HepG2 (cell line): ENCODE data around the gene COBLL1. TPM values are rescaled to one million over a fixed set of nuclear protein-coding genes. Genes with fewer than 3 reads are reported as not detected.

Experiments
- FOSL1 ChIP-seq: sonication (generic); formaldehyde crosslinking; IDR thresholded peaks from 2 replicates; pipeline ENCODE4 v1.9.0; 2021; ENCODE audit warnings: missing genetic modification reagents, borderline replicate concordance
- HBP1 ChIP-seq: IDR thresholded peaks from 2 replicates; pipeline ENCODE4 v1.6.1; 2016; ENCODE audit warnings: low read depth, control low read depth
- KAT7 ChIP-seq: IDR thresholded peaks from 2 replicates; pipeline ENCODE4 v1.6.1; 2018; ENCODE audit warnings: borderline replicate concordance, missing compliant biosample characterization
- MED1 ChIP-seq: sonication (generic); formaldehyde crosslinking; IDR thresholded peaks from 2 replicates; pipeline ENCODE4 v1.4.0; 2020; ENCODE audit warnings: missing genetic modification reagents
- NR2F2 ChIP-seq: IDR thresholded peaks from 2 replicates; pipeline ENCODE4 v1.6.1; 2012; ENCODE audit warnings: low read depth, inconsistent platforms, borderline replicate concordance
- NRL ChIP-seq: sonication (generic); formaldehyde crosslinking; IDR thresholded peaks from 2 replicates; pipeline ENCODE4 v1.5.0; 2020; ENCODE audit warnings: missing genetic modification reagents, mild to moderate bottlenecking, moderate library complexity, borderline replicate concordance
- PHF5A ChIP-seq: IDR thresholded peaks from one replicate; pipeline ENCODE4 v1.6.1; 2018; ENCODE audit warnings: low read depth, missing genetic modification reagents; ENCODE audit not compliant: unreplicated experiment
- RARA ChIP-seq: IDR thresholded peaks from 2 replicates; pipeline ENCODE4 v1.6.1; 2016; ENCODE audit warnings: missing genetic modification reagents, missing compliant biosample characterization
- REST ChIP-seq, 2 experiments: IDR thresholded peaks; 2 replicates each; pipeline ENCODE4 v1.6.1; 2011 to 2012; ENCODE audit warnings: low read length in 2 of 2, borderline replicate concordance in 1 of 2, low read depth in 1 of 2, mild to moderate bottlenecking in 1 of 2, moderate library complexity in 1 of 2
- TCF12 ChIP-seq, 2 experiments: fragments of 450-650 bp in 1 of 2; sonication (generic) in 1 of 2; formaldehyde crosslinking in 1 of 2; IDR thresholded peaks; 2 replicates each; pipeline versions ENCODE4 v1.6.1 to v1.8.0; 2017 to 2022; ENCODE audit warnings: antibody characterized with exemption in 1 of 2, mild to moderate bottlenecking in 1 of 2, missing genetic modification reagents in 1 of 2, moderate library complexity in 1 of 2
- TGIF2 ChIP-seq: IDR thresholded peaks from 2 replicates; pipeline ENCODE4 v1.6.1; 2016; ENCODE audit warnings: control low read depth, missing compliant biosample characterization
- YEATS4 ChIP-seq: sonication (generic); formaldehyde crosslinking; IDR thresholded peaks from 2 replicates; pipeline ENCODE4 v1.4.0; 2020; ENCODE audit warnings: missing genetic modification reagents, borderline replicate concordance
- ZFY ChIP-seq: sonication (generic); formaldehyde crosslinking; IDR thresholded peaks from 2 replicates; pipeline ENCODE4 v1.4.0; 2020; ENCODE audit warnings: missing genetic modification reagents
- ZNF10 ChIP-seq: sonication (generic); formaldehyde crosslinking; IDR thresholded peaks from 2 replicates; pipeline ENCODE4 v1.4.0; 2020; ENCODE audit warnings: mild to moderate bottlenecking, low read depth, missing genetic modification reagents, borderline replicate concordance
- ZNF12 ChIP-seq: sonication (generic); formaldehyde crosslinking; IDR thresholded peaks from 2 replicates; pipeline ENCODE4 v1.5.0; 2020; ENCODE audit warnings: missing genetic modification reagents
- ZNF354B ChIP-seq: sonication (generic); formaldehyde crosslinking; IDR thresholded peaks from 2 replicates; pipeline ENCODE4 v1.8.0; 2022; ENCODE audit warnings: mild to moderate bottlenecking, missing genetic modification reagents
- ZNF468 ChIP-seq: sonication (generic); formaldehyde crosslinking; IDR thresholded peaks from 2 replicates; pipeline ENCODE4 v1.8.0; 2022; ENCODE audit warnings: mild to moderate bottlenecking, moderate library complexity, missing genetic modification reagents
- ZNF543 ChIP-seq: sonication (generic); formaldehyde crosslinking; IDR thresholded peaks from 2 replicates; pipeline ENCODE4 v1.4.0; 2020; ENCODE audit warnings: mild to moderate bottlenecking, missing genetic modification reagents
- ZNF780A ChIP-seq: sonication (generic); formaldehyde crosslinking; IDR thresholded peaks from 2 replicates; pipeline ENCODE4 v1.8.0; 2022; ENCODE audit warnings: mild to moderate bottlenecking, missing genetic modification reagents, moderate library complexity
- ZNF839 ChIP-seq: sonication (generic); formaldehyde crosslinking; IDR thresholded peaks from 2 replicates; pipeline ENCODE4 v1.4.0; 2020; ENCODE audit warnings: missing genetic modification reagents, mild to moderate bottlenecking, borderline replicate concordance
- ZZZ3 ChIP-seq: sonication (generic); formaldehyde crosslinking; IDR thresholded peaks from 2 replicates; pipeline ENCODE4 v1.4.0; 2020; ENCODE audit warnings: missing genetic modification reagents, mild to moderate bottlenecking, borderline replicate concordance
- polyA plus RNA-seq, 8 experiments: library from polyadenylated mRNA; depleted of rRNA in 3 of 8; stranded (reverse) in 7 of 8; unstranded in 1 of 8; fragments of >200 nt; fragmentation: Illumina TruSeq in 4 of 8; extraction: Trizol in 4 of 8; gene quantifications; 2 replicates each; pipeline versions ENCODE4 v1.2.1 to v1.2.3, GENCODE V29; 2011 to 2016; ENCODE audit warnings: low read depth in 4 of 8, missing spikeins in 1 of 8, mixed read lengths in 1 of 8; ENCODE audit not compliant: insufficient read depth in 1 of 8
- total RNA-seq, 5 experiments: library from RNA; depleted of rRNA; stranded (reverse); fragments of >200 nt; fragmentation: Illumina TruSeq; extraction: Trizol; gene quantifications; 2 replicates each; pipeline ENCODE4 v1.2.3, GENCODE V29; 2016; ENCODE audit warnings: low read depth in 1 of 5
- TF ChIP-seq, protein P1 (sequence below): IDR thresholded peaks from 2 replicates; pipeline ENCODE4 v1.6.1; 2016; ENCODE audit warnings: low read depth, borderline replicate concordance
- TF ChIP-seq, protein P2 (sequence below): sonication (generic); formaldehyde crosslinking; conservative IDR thresholded peaks from 2 replicates; pipeline ENCODE4 v1.4.0; 2020; ENCODE audit warnings: missing genetic modification reagents
- TF ChIP-seq, protein P3 (sequence below): sonication (generic); formaldehyde crosslinking; conservative IDR thresholded peaks from 2 replicates; pipeline ENCODE4 v1.8.0; 2022; ENCODE audit warnings: low read depth, missing genetic modification reagents

The COBLL1 gene
- total and polyA plus RNA-seq, 2 of the 13 experiments (the other 11 are each of a cell fraction or from before 2014, with no cell fraction given), result 32.6 to 86.8 TPM

GRCh38 chr2:164694275-164694695 lies 147.3 kb downstream of the COBLL1 start (continued):
- TF ChIP-seq ZNF468 (CRISPR knock-in tag) (no peak), KAT7 (CRISPR knock-in tag) (no peak), NRL (no peak), ZNF780A (no peak), TCF12 (IDR thresholded peaks at IDR 0.05) (no peak), TCF12 (CRISPR knock-in tag; IDR thresholded peaks at IDR 0.05) (no peak), ZNF10 (CRISPR knock-in tag) (no peak), FOSL1 (CRISPR knock-in tag) (no peak), PHF5A (CRISPR knock-in tag) (no peak), YEATS4 (CRISPR knock-in tag) (no peak), ZFY (no peak), REST (IDR thresholded peaks at IDR 0.05; ENCODE audit: borderline replicate concordance in 1 of 2, low read depth in 1 of 2, low read length in 2 of 2) (no peak; a peak in 1 of 4 replicates), HBP1 (CRISPR knock-in tag) (no peak), MED1 (peak; percentile 71), ZZZ3 (CRISPR knock-in tag) (no peak), ZNF354B (CRISPR knock-in tag) (no peak), TGIF2 (no peak), ZNF543 (no peak), ZNF12 (CRISPR knock-in tag) (no peak), ZNF839 (CRISPR knock-in tag) (no peak), RARA (peak; percentile 74), NR2F2 (no peak)
- TF ChIP-seq, protein P1, sequence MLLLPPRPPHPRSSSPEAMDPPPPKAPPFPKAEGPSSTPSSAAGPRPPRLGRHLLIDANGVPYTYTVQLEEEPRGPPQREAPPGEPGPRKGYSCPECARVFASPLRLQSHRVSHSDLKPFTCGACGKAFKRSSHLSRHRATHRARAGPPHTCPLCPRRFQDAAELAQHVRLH (CRISPR knock-in tag), result peak; percentile 41; the same call in 1 of the 2 replicates
- TF ChIP-seq, protein P2, sequence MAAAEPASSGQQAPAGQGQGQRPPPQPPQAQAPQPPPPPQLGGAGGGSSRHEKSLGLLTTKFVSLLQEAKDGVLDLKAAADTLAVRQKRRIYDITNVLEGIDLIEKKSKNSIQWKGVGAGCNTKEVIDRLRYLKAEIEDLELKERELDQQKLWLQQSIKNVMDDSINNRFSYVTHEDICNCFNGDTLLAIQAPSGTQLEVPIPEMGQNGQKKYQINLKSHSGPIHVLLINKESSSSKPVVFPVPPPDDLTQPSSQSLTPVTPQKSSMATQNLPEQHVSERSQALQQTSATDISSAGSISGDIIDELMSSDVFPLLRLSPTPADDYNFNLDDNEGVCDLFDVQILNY (CRISPR knock-in tag), result no peak
- TF ChIP-seq, protein P3, sequence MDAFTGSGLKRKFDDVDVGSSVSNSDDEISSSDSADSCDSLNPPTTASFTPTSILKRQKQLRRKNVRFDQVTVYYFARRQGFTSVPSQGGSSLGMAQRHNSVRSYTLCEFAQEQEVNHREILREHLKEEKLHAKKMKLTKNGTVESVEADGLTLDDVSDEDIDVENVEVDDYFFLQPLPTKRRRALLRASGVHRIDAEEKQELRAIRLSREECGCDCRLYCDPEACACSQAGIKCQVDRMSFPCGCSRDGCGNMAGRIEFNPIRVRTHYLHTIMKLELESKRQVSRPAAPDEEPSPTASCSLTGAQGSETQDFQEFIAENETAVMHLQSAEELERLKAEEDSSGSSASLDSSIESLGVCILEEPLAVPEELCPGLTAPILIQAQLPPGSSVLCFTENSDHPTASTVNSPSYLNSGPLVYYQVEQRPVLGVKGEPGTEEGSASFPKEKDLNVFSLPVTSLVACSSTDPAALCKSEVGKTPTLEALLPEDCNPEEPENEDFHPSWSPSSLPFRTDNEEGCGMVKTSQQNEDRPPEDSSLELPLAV (CRISPR knock-in tag), result no peak
